HepG2 (cell line): Measurements from ENCODE around the gene HSP90AB1. TPM values are rescaled to one million over a fixed set of nuclear protein-coding genes. Genes with fewer than 3 reads are reported as not detected.

Experiments used
- HOXA9 ChIP-seq: sonication (generic); formaldehyde crosslinking; IDR thresholded peaks from 2 replicates; pipeline ENCODE4 v1.8.1; 2022; ENCODE audit warnings: missing genetic modification reagents, mild to moderate bottlenecking, moderate library complexity, borderline replicate concordance
- MBNL3 ChIP-seq: fragments of 250-450 bp; sonication (Bioruptor Pico); conservative IDR thresholded peaks from 2 replicates; pipeline ENCODE4 v1.8.0; 2022; ENCODE audit warnings: mild to moderate bottlenecking, inconsistent platforms
- MNT ChIP-seq: fragments of 450-650 bp; IDR thresholded peaks from 2 replicates; pipeline ENCODE4 v1.6.1; 2016
- MTA3 ChIP-seq: sonication (generic); formaldehyde crosslinking; IDR thresholded peaks from 2 replicates; pipeline ENCODE4 v1.4.0; 2020; ENCODE audit warnings: missing genetic modification reagents
- NFKB2 ChIP-seq: sonication (generic); formaldehyde crosslinking; IDR thresholded peaks from 2 replicates; pipeline ENCODE4 v1.4.0; 2020; ENCODE audit warnings: missing genetic modification reagents, borderline replicate concordance
- SMC3 ChIP-seq: IDR thresholded peaks from 2 replicates; pipeline ENCODE4 v1.6.1; 2011; ENCODE audit warnings: low read length, improper control_type of control experiment
- SMYD3 ChIP-seq: sonication (generic); formaldehyde crosslinking; IDR thresholded peaks from 2 replicates; pipeline ENCODE4 v1.8.1; 2023; ENCODE audit warnings: mild to moderate bottlenecking, missing genetic modification reagents
- ZNF3 ChIP-seq: IDR thresholded peaks from 2 replicates; pipeline ENCODE4 v1.7.0; 2017; ENCODE audit warnings: inconsistent platforms
- ZNF44 ChIP-seq: sonication (generic); formaldehyde crosslinking; IDR thresholded peaks from 2 replicates; pipeline ENCODE4 v1.5.1; 2020; ENCODE audit warnings: mild to moderate bottlenecking, missing genetic modification reagents
- ZNF614 ChIP-seq: IDR thresholded peaks from 2 replicates; pipeline ENCODE4 v1.6.1; 2018; ENCODE audit warnings: missing biosample characterization, missing genetic modification reagents, inconsistent platforms, borderline replicate concordance
- ZNF670 ChIP-seq: sonication (generic); formaldehyde crosslinking; IDR thresholded peaks from 2 replicates; pipeline ENCODE4 v1.8.0; 2022; ENCODE audit warnings: mild to moderate bottlenecking, missing genetic modification reagents, borderline replicate concordance
- polyA plus RNA-seq, 8 experiments: library from polyadenylated mRNA; depleted of rRNA in 3 of 8; stranded (reverse) in 7 of 8; unstranded in 1 of 8; fragments of >200 nt; fragmentation: Illumina TruSeq in 4 of 8; extraction: Trizol in 4 of 8; gene quantifications; 2 replicates each; pipeline versions ENCODE4 v1.2.1 to v1.2.3, GENCODE V29; 2011 to 2016; ENCODE audit warnings: low read depth in 4 of 8, missing spikeins in 1 of 8, mixed read lengths in 1 of 8; ENCODE audit not compliant: insufficient read depth in 1 of 8
- total RNA-seq, 5 experiments: library from RNA; depleted of rRNA; stranded (reverse); fragments of >200 nt; fragmentation: Illumina TruSeq; extraction: Trizol; gene quantifications; 2 replicates each; pipeline ENCODE4 v1.2.3, GENCODE V29; 2016; ENCODE audit warnings: low read depth in 1 of 5
- TF ChIP-seq, protein P1 (sequence below): sonication (generic); formaldehyde crosslinking; conservative IDR thresholded peaks from 2 replicates; pipeline ENCODE4 v1.8.0; 2022; ENCODE audit warnings: mild to moderate bottlenecking, moderate library complexity, missing genetic modification reagents
- TF ChIP-seq, protein P2 (sequence below): sonication (generic); formaldehyde crosslinking; IDR thresholded peaks from 2 replicates; pipeline ENCODE4 v1.5.0; 2020; ENCODE audit warnings: mild to moderate bottlenecking, missing genetic modification reagents, borderline replicate concordance

HSP90AB1 gene
- total and polyA plus RNA-seq, 2 of the 13 experiments (the other 11 are each of a cell fraction or from before 2014, with no cell fraction given), result 1,325 to 1,472 TPM

- TF ChIP-seq MBNL3 (CRISPR knock-in tag) (no peak), ZNF44 (no peak), SMC3 (peak; percentile 91), SMYD3 (CRISPR knock-in tag) (no peak), HOXA9 (CRISPR knock-in tag) (no peak), MNT (no peak), ZNF670 (CRISPR knock-in tag) (no peak), ZNF614 (CRISPR knock-in tag) (peak; percentile 62; the same call in 1 of the 2 replicates), NFKB2 (CRISPR knock-in tag) (peak; percentile 63; the same call in 1 of the 2 replicates), MTA3 (CRISPR knock-in tag) (no peak), ZNF3 (CRISPR knock-in tag) (no peak)
- TF ChIP-seq, protein P1, sequence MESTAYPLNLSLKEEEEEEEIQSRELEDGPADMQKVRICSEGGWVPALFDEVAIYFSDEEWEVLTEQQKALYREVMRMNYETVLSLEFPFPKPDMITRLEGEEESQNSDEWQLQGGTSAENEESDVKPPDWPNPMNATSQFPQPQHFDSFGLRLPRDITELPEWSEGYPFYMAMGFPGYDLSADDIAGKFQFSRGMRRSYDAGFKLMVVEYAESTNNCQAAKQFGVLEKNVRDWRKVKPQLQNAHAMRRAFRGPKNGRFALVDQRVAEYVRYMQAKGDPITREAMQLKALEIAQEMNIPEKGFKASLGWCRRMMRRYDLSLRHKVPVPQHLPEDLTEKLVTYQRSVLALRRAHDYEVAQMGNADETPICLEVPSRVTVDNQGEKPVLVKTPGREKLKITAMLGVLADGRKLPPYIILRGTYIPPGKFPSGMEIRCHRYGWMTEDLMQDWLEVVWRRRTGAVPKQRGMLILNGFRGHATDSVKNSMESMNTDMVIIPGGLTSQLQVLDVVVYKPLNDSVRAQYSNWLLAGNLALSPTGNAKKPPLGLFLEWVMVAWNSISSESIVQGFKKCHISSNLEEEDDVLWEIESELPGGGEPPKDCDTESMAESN (CRISPR knock-in tag), result peak; percentile 68; the same call in 1 of the 2 replicates
- TF ChIP-seq, protein P2, sequence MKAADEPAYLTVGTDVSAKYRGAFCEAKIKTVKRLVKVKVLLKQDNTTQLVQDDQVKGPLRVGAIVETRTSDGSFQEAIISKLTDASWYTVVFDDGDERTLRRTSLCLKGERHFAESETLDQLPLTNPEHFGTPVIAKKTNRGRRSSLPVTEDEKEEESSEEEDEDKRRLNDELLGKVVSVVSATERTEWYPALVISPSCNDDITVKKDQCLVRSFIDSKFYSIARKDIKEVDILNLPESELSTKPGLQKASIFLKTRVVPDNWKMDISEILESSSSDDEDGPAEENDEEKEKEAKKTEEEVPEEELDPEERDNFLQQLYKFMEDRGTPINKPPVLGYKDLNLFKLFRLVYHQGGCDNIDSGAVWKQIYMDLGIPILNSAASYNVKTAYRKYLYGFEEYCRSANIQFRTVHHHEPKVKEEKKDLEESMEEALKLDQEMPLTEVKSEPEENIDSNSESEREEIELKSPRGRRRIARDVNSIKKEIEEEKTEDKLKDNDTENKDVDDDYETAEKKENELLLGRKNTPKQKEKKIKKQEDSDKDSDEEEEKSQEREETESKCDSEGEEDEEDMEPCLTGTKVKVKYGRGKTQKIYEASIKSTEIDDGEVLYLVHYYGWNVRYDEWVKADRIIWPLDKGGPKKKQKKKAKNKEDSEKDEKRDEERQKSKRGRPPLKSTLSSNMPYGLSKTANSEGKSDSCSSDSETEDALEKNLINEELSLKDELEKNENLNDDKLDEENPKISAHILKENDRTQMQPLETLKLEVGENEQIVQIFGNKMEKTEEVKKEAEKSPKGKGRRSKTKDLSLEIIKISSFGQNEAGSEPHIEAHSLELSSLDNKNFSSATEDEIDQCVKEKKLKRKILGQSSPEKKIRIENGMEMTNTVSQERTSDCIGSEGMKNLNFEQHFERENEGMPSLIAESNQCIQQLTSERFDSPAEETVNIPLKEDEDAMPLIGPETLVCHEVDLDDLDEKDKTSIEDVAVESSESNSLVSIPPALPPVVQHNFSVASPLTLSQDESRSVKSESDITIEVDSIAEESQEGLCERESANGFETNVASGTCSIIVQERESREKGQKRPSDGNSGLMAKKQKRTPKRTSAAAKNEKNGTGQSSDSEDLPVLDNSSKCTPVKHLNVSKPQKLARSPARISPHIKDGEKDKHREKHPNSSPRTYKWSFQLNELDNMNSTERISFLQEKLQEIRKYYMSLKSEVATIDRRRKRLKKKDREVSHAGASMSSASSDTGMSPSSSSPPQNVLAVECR (CRISPR knock-in tag), result peak; percentile 73
These were observed 12.5 kb upstream of the HSP90AB1 start (continued) for GRCh38 chr6:44234101-44235025.
